Panc1 (cell line): ENCODE measurements around the gene NUP210.

Source experiments
- CTCF ChIP-seq: fragments of 450-650 bp; IDR thresholded peaks from 2 replicates; pipeline ENCODE4 v1.5.1; 2017; ENCODE audit warnings: mild to moderate bottlenecking
- POLR2AphosphoS5 ChIP-seq: IDR thresholded peaks from 2 replicates; pipeline ENCODE4 v1.6.1; 2012; ENCODE audit warnings: mild to moderate bottlenecking, low read depth, low read length, moderate library complexity
- SIN3A ChIP-seq: IDR thresholded peaks from 2 replicates; pipeline ENCODE4 v1.6.1; 2012; ENCODE audit warnings: low read depth, mild to moderate bottlenecking, low read length, moderate library complexity, borderline replicate concordance; ENCODE audit not compliant: insufficient read depth
- TCF7L2 ChIP-seq: IDR thresholded peaks from 2 replicates; pipeline ENCODE4 v1.6.1; 2011; ENCODE audit warnings: mild to moderate bottlenecking, low read depth, low read length, inconsistent platforms

- TF ChIP-seq CTCF (no peak), POLR2AphosphoS5 (no peak), SIN3A (no peak), TCF7L2 (no peak)
These were observed 111.1 kb downstream of the NUP210 start for GRCh38 chr3:13309004-13309403.
